HFFc6 (cell line): ENCODE data around the gene FBXL15. TPM values are rescaled to one million over a fixed set of nuclear protein-coding genes. Genes with fewer than 3 reads are reported as not detected.

Experiments
- DNase-seq: peaks from one replicate; pipeline ENCODE4 v3.0.0-alpha.2; 2018
- H3K27ac Mint-ChIP-seq: 2 replicates; pipeline ENCODE4 v1.8.0; 2020; ENCODE audit warnings: mild to moderate bottlenecking, mixed read lengths
- H3K27me3 Mint-ChIP-seq: 2 replicates; pipeline ENCODE4 v1.8.0; 2021; ENCODE audit warnings: mild to moderate bottlenecking, moderate library complexity, mixed read lengths; ENCODE audit not compliant: insufficient read depth
- H3K36me3 Mint-ChIP-seq: 2 replicates; pipeline ENCODE4 v1.8.0; 2021; ENCODE audit warnings: low read depth, mixed read lengths
- H3K4me1 Mint-ChIP-seq: 2 replicates; pipeline ENCODE4 v1.8.0; 2020; ENCODE audit warnings: low read depth, mixed read lengths
- H3K4me3 Mint-ChIP-seq: 2 replicates; pipeline ENCODE4 v1.8.0; 2020; ENCODE audit warnings: mild to moderate bottlenecking, moderate library complexity, mixed read lengths
- H3K9me3 Mint-ChIP-seq: 2 replicates; pipeline ENCODE4 v1.8.0; 2020; ENCODE audit warnings: mild to moderate bottlenecking, mixed read lengths
- total RNA-seq, 6 experiments: library from RNA; stranded (reverse); fragmentation: NEBNext Ultra II Directional; extraction: Animal tissue kit (Norgen Biotek cat#: 25700); gene quantifications; 2 replicates in 1 of 6; 3 replicates in 5 of 6; pipeline ENCODE4 v1.2.3, GENCODE V29; 2021
- TF ChIP-seq, protein P1 (sequence below): fragments of 200-600 bp; sonication (generic); IDR thresholded peaks from 2 replicates; pipeline ENCODE4 v1.5.0; 2021; ENCODE audit warnings: antibody characterized with exemption, mild to moderate bottlenecking

Gene FBXL15
- total RNA-seq, 6 experiments from 2014 or later = 9.2 to 13.2 (median 11.5) TPM

DNA sequence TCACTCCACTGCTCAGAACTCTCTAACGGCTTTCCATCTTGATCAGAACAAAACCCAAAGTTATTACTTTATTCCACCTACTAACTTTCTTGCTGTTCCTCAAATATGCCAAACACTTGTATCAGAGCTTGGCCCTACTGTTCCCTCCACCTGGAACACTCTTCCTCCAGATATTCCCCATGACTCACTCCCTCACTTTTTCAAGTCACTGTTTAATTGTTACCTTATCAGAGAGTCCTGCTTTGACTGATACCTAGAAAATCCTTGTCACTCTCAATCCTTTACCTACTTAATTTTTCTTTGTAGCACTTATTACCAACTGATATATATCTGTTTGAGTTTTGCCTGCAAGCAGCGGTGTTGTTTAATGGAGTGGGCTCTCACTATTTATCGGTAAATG lies 30.7 kb upstream of the FBXL15 start:
- H3K36me3 Mint-ChIP-seq = no peaks in the 10 kb centered on the region
- peaks cover 16% of the 10 kb centered on the region for H3K4me1 Mint-ChIP-seq
- no peak overlapping the region for H3K4me3 Mint-ChIP-seq
- H3K9me3 Mint-ChIP-seq = no peaks in the 10 kb centered on the region
- peaks cover 3% of the 10 kb centered on the region for H3K27me3 Mint-ChIP-seq
- TF ChIP-seq, protein P1, sequence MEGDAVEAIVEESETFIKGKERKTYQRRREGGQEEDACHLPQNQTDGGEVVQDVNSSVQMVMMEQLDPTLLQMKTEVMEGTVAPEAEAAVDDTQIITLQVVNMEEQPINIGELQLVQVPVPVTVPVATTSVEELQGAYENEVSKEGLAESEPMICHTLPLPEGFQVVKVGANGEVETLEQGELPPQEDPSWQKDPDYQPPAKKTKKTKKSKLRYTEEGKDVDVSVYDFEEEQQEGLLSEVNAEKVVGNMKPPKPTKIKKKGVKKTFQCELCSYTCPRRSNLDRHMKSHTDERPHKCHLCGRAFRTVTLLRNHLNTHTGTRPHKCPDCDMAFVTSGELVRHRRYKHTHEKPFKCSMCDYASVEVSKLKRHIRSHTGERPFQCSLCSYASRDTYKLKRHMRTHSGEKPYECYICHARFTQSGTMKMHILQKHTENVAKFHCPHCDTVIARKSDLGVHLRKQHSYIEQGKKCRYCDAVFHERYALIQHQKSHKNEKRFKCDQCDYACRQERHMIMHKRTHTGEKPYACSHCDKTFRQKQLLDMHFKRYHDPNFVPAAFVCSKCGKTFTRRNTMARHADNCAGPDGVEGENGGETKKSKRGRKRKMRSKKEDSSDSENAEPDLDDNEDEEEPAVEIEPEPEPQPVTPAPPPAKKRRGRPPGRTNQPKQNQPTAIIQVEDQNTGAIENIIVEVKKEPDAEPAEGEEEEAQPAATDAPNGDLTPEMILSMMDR = no peak
- no peak for DNase-seq
- H3K27ac Mint-ChIP-seq = no peak overlapping the region

DNA sequence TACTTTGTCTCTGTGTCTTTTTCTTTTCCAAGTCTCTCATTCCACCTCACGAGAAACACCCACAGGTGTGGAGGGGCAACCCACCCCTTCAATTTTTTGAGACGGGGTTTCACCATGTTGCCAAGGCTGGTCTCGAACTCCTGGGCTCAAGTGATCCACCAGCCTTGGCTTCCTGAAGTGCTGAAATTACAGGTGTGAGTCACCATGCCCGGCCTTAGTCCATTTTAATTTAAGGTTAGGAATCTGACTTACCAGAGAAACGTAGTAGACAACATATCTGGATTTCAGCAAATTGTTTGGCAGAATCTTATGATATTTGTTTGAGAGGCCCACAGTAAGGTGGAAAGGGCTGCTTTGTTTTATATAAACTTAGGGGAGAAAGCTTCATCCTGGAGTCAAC lies 28.3 kb upstream of the FBXL15 start:
- no peak for DNase-seq
- Mint-ChIP-seq H3K27me3 (no peaks in the 10 kb centered on the region; the same call in none of the 2 replicates), H3K36me3 (no peaks in the 10 kb centered on the region), H3K4me3 (no peak overlapping the region), H3K27ac (no peak overlapping the region), H3K9me3 (no peaks in the 10 kb centered on the region), H3K4me1 (peaks cover 22% of the 10 kb centered on the region)
- TF ChIP-seq, protein P1 = no peak

DNA sequence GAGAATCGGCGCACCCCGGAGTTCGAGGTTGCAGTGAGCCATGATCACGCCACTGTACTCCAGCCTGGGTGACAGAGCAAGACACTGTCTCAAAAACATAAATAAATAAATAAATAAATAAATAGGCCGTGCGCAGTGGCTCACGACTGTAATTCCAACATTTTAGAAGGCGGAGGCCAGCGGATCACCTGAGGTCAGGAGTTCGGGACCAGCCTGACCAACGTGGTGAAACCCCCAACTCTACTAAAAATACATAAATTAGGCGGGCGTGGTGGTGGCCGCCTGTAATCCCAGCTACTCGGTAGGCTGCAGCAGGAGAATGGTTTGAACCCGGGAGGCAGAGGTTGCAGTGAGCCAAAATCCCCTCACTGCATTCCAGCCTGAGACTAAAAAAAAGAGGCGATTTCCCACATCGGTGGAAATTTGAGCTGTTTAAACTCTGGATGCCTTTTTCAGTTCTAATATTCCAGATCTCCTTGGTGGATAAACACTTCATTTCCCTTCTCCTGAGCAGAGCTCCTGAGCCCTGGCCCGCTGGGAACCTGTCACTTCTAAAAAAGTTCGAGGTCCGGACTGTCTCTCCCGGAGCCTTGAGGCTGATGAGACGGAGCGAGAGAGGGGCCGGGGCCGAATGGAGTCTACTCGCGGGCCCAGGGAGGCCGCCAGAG lies 27.1 kb upstream of the FBXL15 start:
- TF ChIP-seq, protein P1 = no peak; the same call in 1 of the 2 replicates
- Mint-ChIP-seq H3K4me3 (peak overlapping the region; percentile 86), H3K9me3 (no peaks in the 10 kb centered on the region), H3K36me3 (no peaks in the 10 kb centered on the region), H3K27me3 (peaks cover 2% of the 10 kb centered on the region), H3K27ac (peak overlapping the region; percentile 92), H3K4me1 (peaks cover 28% of the 10 kb centered on the region)
- DNase-seq = no peak

DNA sequence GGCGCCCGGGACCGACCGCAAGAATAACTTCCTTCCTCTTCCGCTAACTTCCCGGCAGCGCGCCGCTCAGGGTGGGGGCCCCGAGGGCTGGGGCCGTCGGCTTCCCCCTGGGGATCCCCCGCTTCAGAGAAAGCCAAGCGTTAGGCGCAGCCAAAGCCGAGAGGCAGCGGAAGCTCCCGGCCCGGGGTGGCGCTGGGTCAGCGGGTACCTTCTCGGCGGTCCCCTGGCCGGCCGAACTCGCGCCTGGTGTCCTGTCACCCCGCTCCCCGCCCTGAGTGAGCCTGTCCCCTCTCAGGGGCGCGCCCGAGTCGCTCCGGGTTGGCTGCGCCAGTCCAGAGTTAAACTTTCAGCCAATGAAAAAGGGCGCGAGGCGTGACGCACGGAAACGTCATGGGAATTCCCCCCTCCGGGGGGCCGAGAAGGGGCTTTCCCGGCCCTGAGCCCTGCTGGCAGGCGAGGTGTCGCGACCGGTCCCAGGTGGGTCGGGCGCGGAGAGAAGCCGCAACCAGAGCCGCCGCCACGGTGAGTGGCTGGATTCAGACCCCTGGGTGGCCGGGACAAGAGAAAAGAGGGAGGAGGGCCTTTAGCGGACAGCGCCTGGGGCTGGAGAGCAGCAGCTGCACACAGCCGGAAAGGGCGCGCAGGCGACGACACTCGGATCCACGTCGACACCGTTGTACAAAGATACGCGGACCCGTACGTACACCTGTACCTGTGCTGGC lies 26.4 kb upstream of the FBXL15 start:
- H3K4me3 Mint-ChIP-seq = peak overlapping the region; percentile 86
- no peaks in the 10 kb centered on the region for H3K9me3 Mint-ChIP-seq
- H3K27me3 Mint-ChIP-seq = peaks cover 2% of the 10 kb centered on the region; the same call in 1 of the 2 replicates
- H3K27ac Mint-ChIP-seq = peak overlapping the region; percentile 92
- H3K36me3 Mint-ChIP-seq = no peaks in the 10 kb centered on the region
- TF ChIP-seq, protein P1 = peak; percentile 97
- peaks cover 29% of the 10 kb centered on the region for H3K4me1 Mint-ChIP-seq
- DNase-seq = peak; percentile 83

DNA sequence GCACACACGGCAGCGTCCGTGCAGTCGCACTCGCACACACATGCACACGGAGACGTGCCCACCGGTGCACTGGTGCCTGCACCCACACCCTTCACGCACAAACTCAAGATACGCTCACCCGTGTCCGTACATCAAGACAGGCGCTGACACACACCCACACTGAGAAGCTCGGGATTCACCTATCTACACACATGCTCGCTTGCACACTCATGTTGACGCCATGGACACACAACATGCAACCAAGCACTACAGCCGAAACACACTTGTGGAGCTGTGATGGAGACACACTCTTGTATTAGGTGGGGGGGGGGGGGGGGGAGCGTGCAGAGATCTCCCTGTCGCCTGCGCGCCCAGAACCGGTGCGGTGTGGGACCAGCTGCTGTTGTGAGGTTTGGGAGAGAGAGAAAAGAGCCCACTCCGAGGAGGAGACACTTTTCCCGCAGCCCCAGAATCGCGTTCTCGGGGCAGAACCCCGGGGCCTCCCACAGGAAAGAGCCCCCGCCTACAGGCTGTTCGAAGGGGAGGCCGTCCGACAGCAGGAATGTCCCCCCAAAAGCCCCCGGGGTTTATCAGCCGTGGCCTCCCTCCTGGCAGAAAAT lies 25.7 kb upstream of the FBXL15 start:
- Mint-ChIP-seq H3K27ac (peak overlapping the region; percentile 92), H3K4me1 (peaks cover 33% of the 10 kb centered on the region), H3K27me3 (peaks cover 2% of the 10 kb centered on the region; the same call in 1 of the 2 replicates), H3K36me3 (no peaks in the 10 kb centered on the region), H3K9me3 (no peaks in the 10 kb centered on the region), H3K4me3 (peak overlapping the region; percentile 86)
- DNase-seq = no peak
- TF ChIP-seq, protein P1 = no peak
